GM12878 (cell line): ENCODE measurements around the gene CARD18. TPM values are rescaled to one million over a fixed set of nuclear protein-coding genes. Genes with fewer than 3 reads are reported as not detected.

ENCODE experiments used
- ATAC-seq: fragments of 200-7000 bp; cut with Tn5 transposase; 3 replicates; pipeline ENCODE4 v1.9.1; 2020; ENCODE audit warnings: mild to moderate bottlenecking, moderate library complexity
- BruUV-seq: library from RNA; stranded (reverse); fragments of 400-500 nt; replicated peaks from 2 replicates; lab custom pipeline; 2021; lab: Mats Ljungman, UMichigan
- CTCF ChIA-PET: fragments of 300-600 bp; sonication (Branson Sonifier 250); formaldehyde crosslinking; extraction: SDS; loops from one replicate; lab custom pipeline; 2021; ENCODE audit warnings: inconsistent platforms; lab: Yijun Ruan, JAX
- POLR2A ChIA-PET: fragments of 350-600 bp; formaldehyde crosslinking; extraction: SDS; loops from one replicate; lab custom pipeline; 2021; ENCODE audit warnings: inconsistent platforms; lab: Charles Lee
- RAD21 ChIA-PET: fragments of 300-600 bp; sonication (Branson Sonifier 250); formaldehyde crosslinking; loops from one replicate; lab custom pipeline; 2023; ENCODE audit warnings: antibody characterized with exemption; ENCODE audit not compliant: unreplicated experiment; lab: Charles Lee
- SMC1A ChIA-PET: fragments of 300-600 bp; sonication (Branson Sonifier 250); formaldehyde crosslinking; loops from one replicate; lab custom pipeline; 2023; ENCODE audit not compliant: unreplicated experiment, uncharacterized antibody; lab: Charles Lee
- DNase-seq: peaks from one replicate; pipeline ENCODE4 v3.0.0-alpha.2; 2011; ENCODE audit warnings: low read depth, low spot score
- FAIRE-seq: peaks from 3 replicates; lab custom pipeline; 2011; peaks lifted over from hg19 to GRCh38; lab: Jason Lieb, UNC
- H2AFZ ChIP-seq: 2 replicates; pipeline ENCODE4 v1.6.0; 2011; ENCODE audit warnings: low read depth, low read length, control low read depth; ENCODE audit not compliant: control insufficient read depth
- H3K27ac ChIP-seq: 2 replicates; pipeline ENCODE4 v1.5.1; 2011; ENCODE audit warnings: control low read depth; ENCODE audit not compliant: control insufficient read depth, insufficient read depth
- H3K27me3 ChIP-seq, 2 experiments: replicated peaks in 1 of 2; 2 replicates each; pipeline versions ENCODE4 v1.6.0 to v1.6.1; 2011; ENCODE audit warnings: low read length in 1 of 2; ENCODE audit not compliant: control insufficient read depth in 2 of 2, insufficient read depth in 2 of 2
- H3K36me3 ChIP-seq, 2 experiments: 2 replicates each; pipeline ENCODE4 v1.5.1; 2011; ENCODE audit warnings: low read length in 1 of 2; ENCODE audit not compliant: control insufficient read depth in 2 of 2, insufficient read depth in 2 of 2
- H3K4me1 ChIP-seq: 2 replicates; pipeline ENCODE4 v1.6.1; 2011; ENCODE audit warnings: mild to moderate bottlenecking, low read length, moderate library complexity, mixed read lengths; ENCODE audit not compliant: control insufficient read depth, insufficient read depth
- H3K4me2 ChIP-seq: 2 replicates; pipeline ENCODE4 v1.6.0; 2011; ENCODE audit warnings: control low read depth; ENCODE audit not compliant: control insufficient read depth, insufficient read depth
- H3K4me3 ChIP-seq: fragments of 200-600 bp; sonication (generic); 2 replicates; pipeline ENCODE4 v1.5.1; 2016
- H3K79me2 ChIP-seq: 2 replicates; pipeline ENCODE4 v1.6.0; 2011; ENCODE audit warnings: low read length; ENCODE audit not compliant: control insufficient read depth, insufficient read depth
- H3K9ac ChIP-seq: 2 replicates; pipeline ENCODE4 v1.8.0; 2011; ENCODE audit warnings: low read length, control low read depth, mixed read lengths; ENCODE audit not compliant: control insufficient read depth, insufficient read depth
- H3K9me3 ChIP-seq: replicated peaks from 3 replicates; pipeline ENCODE4 v1.5.1; 2011; ENCODE audit warnings: mild to moderate bottlenecking, low read length; ENCODE audit not compliant: control insufficient read depth, insufficient read depth
- H4K20me1 ChIP-seq: 2 replicates; pipeline ENCODE4 v1.6.0; 2011; ENCODE audit not compliant: control insufficient read depth, insufficient read depth
- BRCA1 ChIP-seq: IDR thresholded peaks from 2 replicates; pipeline ENCODE4 v1.6.1; 2011; ENCODE audit warnings: low read depth, low read length, improper control_type of control experiment
- CUX1 ChIP-seq: IDR thresholded peaks from 2 replicates; pipeline ENCODE4 v1.6.1; 2012; ENCODE audit warnings: improper control_type of control experiment, low read depth, low read length; ENCODE audit not compliant: insufficient replicate concordance
- EED ChIP-seq: sonication (generic); IDR thresholded peaks from 2 replicates; pipeline ENCODE4 v1.6.1; 2016; ENCODE audit warnings: antibody characterized with exemption, low read depth
- EGR1 ChIP-seq, 2 experiments: IDR thresholded peaks; 1 replicate in 1 of 2; 2 replicates in 1 of 2; pipeline ENCODE4 v1.6.1; 2011 to 2012; ENCODE audit warnings: low read depth in 2 of 2, low read length in 2 of 2, borderline replicate concordance in 1 of 2, mild to moderate bottlenecking in 1 of 2, moderate library complexity in 1 of 2
- ELK1 ChIP-seq: IDR thresholded peaks from 2 replicates; pipeline ENCODE4 v1.6.1; 2012; ENCODE audit warnings: low read depth, low read length, improper control_type of control experiment
- FOS ChIP-seq: IDR thresholded peaks from 3 replicates; pipeline ENCODE4 v1.6.1; 2011; ENCODE audit warnings: borderline replicate concordance; ENCODE audit not compliant: insufficient read length; ENCODE audit errors: extremely low read depth
- IKZF2 ChIP-seq, 2 experiments: fragments of 450-650 bp; IDR thresholded peaks; 2 replicates each; pipeline ENCODE4 v1.6.1; 2017; ENCODE audit warnings: mild to moderate bottlenecking in 2 of 2, moderate library complexity in 2 of 2
- NFYA ChIP-seq: IDR thresholded peaks from 2 replicates; pipeline ENCODE4 v1.6.1; 2011; ENCODE audit warnings: low read depth, mild to moderate bottlenecking, low read length, improper control_type of control experiment, borderline replicate concordance
- PKNOX1 ChIP-seq: fragments of 450-650 bp; IDR thresholded peaks from 2 replicates; pipeline ENCODE4 v1.6.1; 2016; ENCODE audit warnings: mild to moderate bottlenecking
- POLR2A ChIP-seq: IDR thresholded peaks from 2 replicates; pipeline ENCODE4 v1.6.1; 2011; ENCODE audit warnings: low read depth, mild to moderate bottlenecking, low read length
- POU2F2 ChIP-seq: IDR thresholded peaks from 3 replicates; pipeline ENCODE4 v1.6.1; 2011; ENCODE audit warnings: low read depth, mild to moderate bottlenecking, low read length, borderline replicate concordance
- SUZ12 ChIP-seq: fragments of 200-600 bp; sonication (generic); IDR thresholded peaks from one replicate; pipeline ENCODE4 v1.6.1; 2018; ENCODE audit warnings: antibody characterized with exemption, mild to moderate bottlenecking; ENCODE audit not compliant: unreplicated experiment
- TAF1 ChIP-seq: IDR thresholded peaks from 2 replicates; pipeline ENCODE4 v1.6.1; 2011; ENCODE audit warnings: mild to moderate bottlenecking, low read depth, low read length, borderline replicate concordance
- ZZZ3 ChIP-seq: IDR thresholded peaks from 2 replicates; pipeline ENCODE4 v1.6.1; 2011; ENCODE audit warnings: low read depth; ENCODE audit not compliant: control insufficient read depth, insufficient read length
- WGBS: methylation state at CpG from one replicate; pipeline ENCODE4 v1.1.6; 2016; ENCODE audit warnings: low lambda C conversion rate; ENCODE audit not compliant: insufficient replicate concordance, insufficient coverage; ENCODE audit errors: missing lambda C conversion rate; 5-methylcytosine and 5-hydroxymethylcytosine counted together
- in situ Hi-C: fragments of 300-500 bp; cut with MboI; formaldehyde crosslinking; loops from 9 replicates; pipeline ENCODE4 v1.14.3; 2018; ENCODE audit warnings: mixed read lengths
- intact Hi-C: fragments of 100-400 bp; cut with micrococcal nuclease; formaldehyde crosslinking; loops from one replicate; pipeline ENCODE4 v1.14.2; 2022; ENCODE audit not compliant: unreplicated experiment
- polyA plus RNA-seq, 11 experiments: library from polyadenylated mRNA; depleted of rRNA in 4 of 11; unstranded in 6 of 11; stranded (reverse) in 5 of 11; fragments of >200 nt; fragmentation: Nextera tagmentation in 4 of 11; fragmentation: Illumina TruSeq in 1 of 11; extraction: Ambion mirVana in 4 of 11; extraction: Trizol in 1 of 11; gene quantifications; 1 replicate in 1 of 11; 2 replicates in 10 of 11; pipeline versions ENCODE4 v1.2.1 to v1.2.3, GENCODE V29; 2011 to 2016; ENCODE audit warnings: inconsistent platforms in 2 of 11, missing spikeins in 2 of 11, low read depth in 1 of 11
- total RNA-seq, 4 experiments: library from RNA; depleted of rRNA in 3 of 4; stranded (reverse); fragments of >200 nt in 3 of 4; fragmentation: Illumina TruSeq in 1 of 4; extraction: Trizol in 1 of 4; gene quantifications; 2 replicates each; pipeline versions ENCODE4 v1.2.1 to v1.2.3, GENCODE V29; 2013 to 2021

The CARD18 gene
- total and polyA plus RNA-seq, 10 of the 15 experiments (the other 5 are each of a cell fraction or from before 2014, with no cell fraction given), result not detected

- TF ChIP-seq CUX1 (no peak), POLR2A (no peak)
- TF ChIP-seq, all 136 proteins: peak for 0
Observed at GRCh38 chr11:105124756-105125155, 14.8 kb downstream of the CARD18 start (continued).

GRCh38 chr11:105111145-105111944 lies 28.2 kb downstream of the CARD18 start:
- no peak overlapping the region for H3K9ac ChIP-seq
- H3K27me3 ChIP-seq, result no peaks in the 10 kb centered on the region; a peak in 1 of 4 replicates
- in situ Hi-C loops, result no loop called here
- H2AFZ ChIP-seq, result no peak overlapping the region
- no peaks in the 10 kb centered on the region for H3K36me3 ChIP-seq
- no peak overlapping the region for H3K4me2 ChIP-seq
- H3K9me3 ChIP-seq, result no peaks in the 10 kb centered on the region
- no peaks in the 10 kb centered on the region for H3K79me2 ChIP-seq
- ChIA-PET SMC1A (no interaction called here), RAD21 (no interaction called here), CTCF (no interaction called here)
- DNase-seq, result no peak
- no peak overlapping the region for H3K4me3 ChIP-seq
- TF ChIP-seq IKZF2 (IDR thresholded peaks at IDR 0.05) (no peak), ZZZ3 (no peak), EGR1 (IDR thresholded peaks at IDR 0.05; ENCODE audit: borderline replicate concordance in 1 of 2, low read depth in 2 of 2, low read length in 2 of 2) (no peak), POU2F2 (no peak), EED (no peak), SUZ12 (no peak), TAF1 (no peak), NFYA (no peak), ELK1 (no peak), PKNOX1 (no peak), FOS (no peak), BRCA1 (no peak)
- TF ChIP-seq, all 136 proteins: peak for 0
- Histone ChIP-seq H3K4me1 (no peaks in the 10 kb centered on the region), H3K27ac (no peak overlapping the region), H4K20me1 (no peaks in the 10 kb centered on the region)
- FAIRE-seq, result no peak
- WGBS, result 34% methylated on average over 12 of the region's 13 CpGs
- ATAC-seq, result no peak; the same call in 2 of the 3 replicates
- POLR2A ChIA-PET, result no interaction called here
- BruUV-seq, result no TSS peak
- intact Hi-C loops, result no loop called here
